WTC11 (cell line): ENCODE results near the gene TMIE. TPM values are rescaled to one million over a fixed set of nuclear protein-coding genes. Genes with fewer than 3 reads are reported as not detected.

Source experiments
- ATAC-seq: fragments of 200-7000 bp; cut with Tn5 transposase; 2 replicates; pipeline ENCODE4 v1.10.0; 2021; ENCODE audit warnings: mild to moderate bottlenecking, moderate library complexity
- CTCF ChIA-PET: fragments of 300-600 bp; sonication (Branson Sonifier 250); formaldehyde crosslinking; loops from one replicate; lab custom pipeline; 2021; ENCODE audit warnings: antibody characterized with exemption; lab: Charles Lee
- POLR2A ChIA-PET: fragments of 350-600 bp; sonication (Branson Sonifier 250); formaldehyde crosslinking; loops from one replicate; lab custom pipeline; 2021; ENCODE audit warnings: antibody characterized with exemption; lab: Charles Lee
- DNase-seq: peaks from one replicate; pipeline ENCODE4 v3.0.0; 2021; ENCODE audit warnings: low spot score
- H3K27ac Mint-ChIP-seq: 2 replicates; pipeline ENCODE4 v1.8.0; 2021; ENCODE audit warnings: mixed read lengths
- H3K27me3 Mint-ChIP-seq: 2 replicates; pipeline ENCODE4 v1.8.0; 2021; ENCODE audit warnings: low read depth, mild to moderate bottlenecking, moderate library complexity, mixed read lengths
- H3K36me3 Mint-ChIP-seq: 2 replicates; pipeline ENCODE4 v1.8.0; 2021; ENCODE audit warnings: mixed read lengths
- H3K4me1 Mint-ChIP-seq: 2 replicates; pipeline ENCODE4 v1.8.0; 2022; ENCODE audit warnings: mixed read lengths
- H3K4me3 Mint-ChIP-seq: 2 replicates; pipeline ENCODE4 v1.8.0; 2021; ENCODE audit warnings: mild to moderate bottlenecking, moderate library complexity, mixed read lengths
- H3K9me3 Mint-ChIP-seq: 2 replicates; pipeline ENCODE4 v1.8.0; 2021; ENCODE audit warnings: mixed read lengths
- AFF4 ChIP-seq: sonication (generic); formaldehyde crosslinking; IDR thresholded peaks from 2 replicates; pipeline ENCODE4 v1.8.1; 2023; ENCODE audit warnings: mild to moderate bottlenecking, missing genetic modification reagents, borderline replicate concordance
- GABPB1 ChIP-seq: sonication (generic); formaldehyde crosslinking; IDR thresholded peaks from 2 replicates; pipeline ENCODE4 v1.8.1; 2023; ENCODE audit warnings: mild to moderate bottlenecking, missing genetic modification reagents
- GRHL2 ChIP-seq: fragments of 250-450 bp; sonication (Bioruptor Pico); IDR thresholded peaks from 2 replicates; pipeline ENCODE4 v1.8.0; 2022; ENCODE audit warnings: mild to moderate bottlenecking, moderate library complexity; ENCODE audit not compliant: insufficient replicate concordance, severe bottlenecking
- GTF2I ChIP-seq: fragments of 250-450 bp; sonication (Bioruptor Pico); conservative IDR thresholded peaks from 2 replicates; pipeline ENCODE4 v1.4.0; 2021; ENCODE audit warnings: mild to moderate bottlenecking
- HMGXB4 ChIP-seq: sonication (generic); formaldehyde crosslinking; IDR thresholded peaks from 2 replicates; pipeline ENCODE4 v1.8.1; 2023; ENCODE audit warnings: mild to moderate bottlenecking, moderate library complexity, missing genetic modification reagents
- JAZF1 ChIP-seq: fragments of 250-450 bp; sonication (Bioruptor Pico); IDR thresholded peaks from 2 replicates; pipeline ENCODE4 v1.9.0; 2021; ENCODE audit warnings: moderate library complexity, mild to moderate bottlenecking, inconsistent platforms
- JUN ChIP-seq: sonication (generic); formaldehyde crosslinking; IDR thresholded peaks from 2 replicates; pipeline ENCODE4 v1.8.0; 2023; ENCODE audit warnings: mild to moderate bottlenecking, missing genetic modification reagents
- NFYB ChIP-seq: sonication (generic); formaldehyde crosslinking; conservative IDR thresholded peaks from 2 replicates; pipeline ENCODE4 v1.8.0; 2022; ENCODE audit warnings: low read depth, missing genetic modification reagents
- SOX15 ChIP-seq: fragments of 250-450 bp; sonication (Bioruptor Pico); IDR thresholded peaks from 2 replicates; pipeline ENCODE4 v1.9.0; 2021; ENCODE audit warnings: mild to moderate bottlenecking
- TCF7 ChIP-seq: sonication (generic); formaldehyde crosslinking; IDR thresholded peaks from 2 replicates; pipeline ENCODE4 v1.8.0; 2022; ENCODE audit warnings: mild to moderate bottlenecking, low read depth, missing genetic modification reagents, moderate library complexity
- TEAD1 ChIP-seq: sonication (generic); formaldehyde crosslinking; IDR thresholded peaks from 2 replicates; pipeline ENCODE4 v1.8.0; 2022; ENCODE audit warnings: mild to moderate bottlenecking, missing genetic modification reagents
- ZNF425 ChIP-seq: fragments of 250-450 bp; sonication (Bioruptor Pico); conservative IDR thresholded peaks from 2 replicates; pipeline ENCODE4 v1.9.0; 2021; ENCODE audit warnings: mild to moderate bottlenecking
- ZNF532 ChIP-seq: fragments of 250-450 bp; sonication (Bioruptor Pico); IDR thresholded peaks from 2 replicates; pipeline ENCODE4 v1.9.0; 2021; ENCODE audit warnings: mild to moderate bottlenecking, borderline replicate concordance
- total RNA-seq: library from RNA; stranded (reverse); gene quantifications from 3 replicates; pipeline ENCODE4 v1.2.3, GENCODE V29; 2021
- TF ChIP-seq, protein P1 (sequence below): sonication (generic); formaldehyde crosslinking; IDR thresholded peaks from 2 replicates; pipeline ENCODE4 v1.8.0; 2023; ENCODE audit warnings: missing genetic modification reagents, mild to moderate bottlenecking, borderline replicate concordance

TMIE gene
- total RNA-seq, 1 experiment from 2014 or later = 0.57 TPM

- ATAC-seq (no peak), DNase-seq (peak; percentile 1)
- POLR2A ChIA-PET = interaction anchor here (0.6 kb wide), 1 partner anchor 664 kb away, joined by 11 read pairs; no protein-coding TSS in a partner anchor
- Mint-ChIP-seq H3K9me3 (no peaks in the 10 kb centered on the region), H3K4me1 (peaks cover 5% of the 10 kb centered on the region), H3K27ac (no peak overlapping the region), H3K27me3 (peaks cover 2% of the 10 kb centered on the region; the same call in 1 of the 2 replicates), H3K4me3 (no peak overlapping the region), H3K36me3 (no peaks in the 10 kb centered on the region)
- CTCF ChIA-PET = interaction anchor here (1.2 kb wide), 1 partner anchor 9 kb away, joined by 3 read pairs; no protein-coding TSS in a partner anchor
- TF ChIP-seq HMGXB4 (CRISPR knock-in tag) = no peak
- TF ChIP-seq TCF7 = no peak
- TF ChIP-seq ZNF532 (CRISPR knock-in tag) = no peak
- no peak for TF ChIP-seq SOX15
- TF ChIP-seq GABPB1 (CRISPR knock-in tag) = no peak
- TF ChIP-seq GTF2I = no peak
- TF ChIP-seq TEAD1 (CRISPR knock-in tag) = no peak
- no peak for TF ChIP-seq ZNF425 (CRISPR knock-in tag)
- no peak for TF ChIP-seq JUN (CRISPR knock-in tag)
- TF ChIP-seq GRHL2 = no peak
- TF ChIP-seq, protein P1, sequence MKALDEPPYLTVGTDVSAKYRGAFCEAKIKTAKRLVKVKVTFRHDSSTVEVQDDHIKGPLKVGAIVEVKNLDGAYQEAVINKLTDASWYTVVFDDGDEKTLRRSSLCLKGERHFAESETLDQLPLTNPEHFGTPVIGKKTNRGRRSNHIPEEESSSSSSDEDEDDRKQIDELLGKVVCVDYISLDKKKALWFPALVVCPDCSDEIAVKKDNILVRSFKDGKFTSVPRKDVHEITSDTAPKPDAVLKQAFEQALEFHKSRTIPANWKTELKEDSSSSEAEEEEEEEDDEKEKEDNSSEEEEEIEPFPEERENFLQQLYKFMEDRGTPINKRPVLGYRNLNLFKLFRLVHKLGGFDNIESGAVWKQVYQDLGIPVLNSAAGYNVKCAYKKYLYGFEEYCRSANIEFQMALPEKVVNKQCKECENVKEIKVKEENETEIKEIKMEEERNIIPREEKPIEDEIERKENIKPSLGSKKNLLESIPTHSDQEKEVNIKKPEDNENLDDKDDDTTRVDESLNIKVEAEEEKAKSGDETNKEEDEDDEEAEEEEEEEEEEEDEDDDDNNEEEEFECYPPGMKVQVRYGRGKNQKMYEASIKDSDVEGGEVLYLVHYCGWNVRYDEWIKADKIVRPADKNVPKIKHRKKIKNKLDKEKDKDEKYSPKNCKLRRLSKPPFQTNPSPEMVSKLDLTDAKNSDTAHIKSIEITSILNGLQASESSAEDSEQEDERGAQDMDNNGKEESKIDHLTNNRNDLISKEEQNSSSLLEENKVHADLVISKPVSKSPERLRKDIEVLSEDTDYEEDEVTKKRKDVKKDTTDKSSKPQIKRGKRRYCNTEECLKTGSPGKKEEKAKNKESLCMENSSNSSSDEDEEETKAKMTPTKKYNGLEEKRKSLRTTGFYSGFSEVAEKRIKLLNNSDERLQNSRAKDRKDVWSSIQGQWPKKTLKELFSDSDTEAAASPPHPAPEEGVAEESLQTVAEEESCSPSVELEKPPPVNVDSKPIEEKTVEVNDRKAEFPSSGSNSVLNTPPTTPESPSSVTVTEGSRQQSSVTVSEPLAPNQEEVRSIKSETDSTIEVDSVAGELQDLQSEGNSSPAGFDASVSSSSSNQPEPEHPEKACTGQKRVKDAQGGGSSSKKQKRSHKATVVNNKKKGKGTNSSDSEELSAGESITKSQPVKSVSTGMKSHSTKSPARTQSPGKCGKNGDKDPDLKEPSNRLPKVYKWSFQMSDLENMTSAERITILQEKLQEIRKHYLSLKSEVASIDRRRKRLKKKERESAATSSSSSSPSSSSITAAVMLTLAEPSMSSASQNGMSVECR = no peak
- TF ChIP-seq AFF4 (CRISPR knock-in tag) = no peak
- TF ChIP-seq JAZF1 (CRISPR knock-in tag) = no peak
- TF ChIP-seq NFYB (CRISPR knock-in tag) = no peak
Observed at GRCh38 chr3:46711305-46711704, 10.1 kb downstream of the TMIE start.
